NT2/D1 (cell line): ENCODE data around the gene HIPK2.

ENCODE experiments used
- DNase-seq: peaks from one replicate; pipeline ENCODE4 v3.0.0-alpha.2; 2011; ENCODE audit warnings: low read depth, low spot score
- H3K27me3 ChIP-seq: 2 replicates; pipeline ENCODE4 v1.6.0; 2011; ENCODE audit warnings: mild to moderate bottlenecking; ENCODE audit not compliant: insufficient read length, insufficient read depth
- H3K36me3 ChIP-seq: 2 replicates; pipeline ENCODE4 v1.6.1; 2011; ENCODE audit warnings: mild to moderate bottlenecking, low read length, mixed read lengths; ENCODE audit not compliant: insufficient read depth, insufficient read length
- H3K4me1 ChIP-seq: 2 replicates; pipeline ENCODE4 v1.5.1; 2011; ENCODE audit not compliant: insufficient read depth, insufficient read length
- H3K4me3 ChIP-seq: 2 replicates; pipeline ENCODE4 v1.5.1; 2011; ENCODE audit warnings: low read depth; ENCODE audit not compliant: insufficient read length
- H3K9ac ChIP-seq: 2 replicates; pipeline ENCODE4 v1.6.0; 2011; ENCODE audit warnings: low read depth; ENCODE audit not compliant: insufficient read length
- H3K9me3 ChIP-seq: 2 replicates; pipeline ENCODE4 v1.5.1; 2011; ENCODE audit warnings: mild to moderate bottlenecking, low read length; ENCODE audit not compliant: insufficient read depth
- SUZ12 ChIP-seq: IDR thresholded peaks from 2 replicates; pipeline ENCODE4 v1.6.1; 2011; ENCODE audit not compliant: insufficient read length, insufficient read depth; ENCODE audit errors: extremely low read depth
- YY1 ChIP-seq: IDR thresholded peaks from 2 replicates; pipeline ENCODE4 v1.6.1; 2011; ENCODE audit not compliant: insufficient read length, insufficient read depth
- ZNF274 ChIP-seq: IDR thresholded peaks from 2 replicates; pipeline ENCODE4 v1.6.1; 2011; ENCODE audit warnings: mild to moderate bottlenecking, low read depth, low read length

HIPK2 gene

DNA sequence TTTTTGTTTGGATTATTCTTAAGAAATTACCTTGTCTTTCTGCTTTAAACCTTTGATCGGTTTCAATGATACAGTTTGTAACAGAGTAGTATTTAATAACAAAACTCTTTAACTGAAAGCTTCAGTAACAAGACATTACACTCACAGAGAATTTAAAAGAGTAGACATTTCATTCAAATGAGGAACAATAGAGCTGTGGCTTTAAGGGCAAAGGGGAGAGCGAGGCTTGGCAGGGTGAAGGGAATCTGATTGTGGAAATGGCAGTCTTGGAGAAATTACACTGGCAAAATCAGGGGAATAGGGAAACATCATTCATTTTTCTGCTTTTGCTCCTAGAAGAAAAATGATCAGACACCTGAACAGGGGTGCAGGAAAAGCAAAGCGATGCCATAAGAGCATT, 5.1 kb upstream of the HIPK2 start:
- no peaks in the 10 kb centered on the region for H3K4me1 ChIP-seq
- TF ChIP-seq YY1 (no peak), SUZ12 (no peak), ZNF274 (no peak)
- DNase-seq: no peak
- H3K27me3 ChIP-seq: peaks cover 31% of the 10 kb centered on the region
- H3K9me3 ChIP-seq: no peaks in the 10 kb centered on the region
- no peaks in the 10 kb centered on the region for H3K36me3 ChIP-seq
- H3K4me3 ChIP-seq: no peak overlapping the region
- no peak overlapping the region for H3K9ac ChIP-seq

DNA sequence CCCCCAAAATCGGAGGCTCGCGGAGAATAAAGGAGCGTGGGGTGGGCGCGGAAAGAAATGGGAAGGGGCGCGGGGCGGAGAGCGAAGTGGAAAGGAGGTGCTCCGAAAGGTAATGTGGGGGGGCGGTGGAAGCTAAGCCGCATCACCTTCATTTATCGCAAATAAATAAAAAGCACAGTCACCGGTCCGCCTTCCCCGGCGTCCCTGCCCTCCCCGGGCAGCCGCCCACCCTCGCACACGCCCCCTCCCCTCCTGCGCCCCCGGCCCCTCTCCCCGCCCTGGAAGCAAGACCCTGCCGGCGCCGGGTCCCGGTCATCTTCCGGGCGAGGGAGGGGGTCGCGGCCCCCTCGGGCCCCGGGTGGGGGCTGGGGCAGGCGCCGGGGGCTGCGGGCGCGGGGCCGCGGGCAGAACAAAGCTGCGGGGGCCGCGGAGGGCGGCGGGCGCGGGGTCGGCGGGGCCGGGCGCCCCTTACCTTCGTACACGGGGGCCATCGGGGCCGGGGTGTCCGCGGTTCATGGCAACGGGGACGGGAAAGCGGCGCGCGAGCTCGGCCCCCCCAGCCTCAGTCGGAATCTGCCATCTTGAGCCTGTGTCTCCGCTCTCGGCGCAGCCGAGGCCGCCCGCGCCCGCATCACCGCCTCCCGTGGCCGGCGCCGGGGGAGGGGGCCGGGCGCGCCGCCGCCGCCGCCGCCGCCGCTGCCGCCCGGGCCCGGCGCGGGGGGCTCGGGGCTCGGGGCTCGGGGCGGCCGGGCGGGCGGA, 486 bp downstream of the HIPK2 start:
- Histone ChIP-seq H3K4me1 (no peaks in the 10 kb centered on the region), H3K27me3 (peaks cover 38% of the 10 kb centered on the region), H3K9ac (peak overlapping the region; percentile 52), H3K9me3 (no peaks in the 10 kb centered on the region), H3K36me3 (no peaks in the 10 kb centered on the region), H3K4me3 (peak overlapping the region; percentile 67)
- DNase-seq: no peak
- TF ChIP-seq SUZ12 (no peak), ZNF274 (no peak), YY1 (no peak)

DNA sequence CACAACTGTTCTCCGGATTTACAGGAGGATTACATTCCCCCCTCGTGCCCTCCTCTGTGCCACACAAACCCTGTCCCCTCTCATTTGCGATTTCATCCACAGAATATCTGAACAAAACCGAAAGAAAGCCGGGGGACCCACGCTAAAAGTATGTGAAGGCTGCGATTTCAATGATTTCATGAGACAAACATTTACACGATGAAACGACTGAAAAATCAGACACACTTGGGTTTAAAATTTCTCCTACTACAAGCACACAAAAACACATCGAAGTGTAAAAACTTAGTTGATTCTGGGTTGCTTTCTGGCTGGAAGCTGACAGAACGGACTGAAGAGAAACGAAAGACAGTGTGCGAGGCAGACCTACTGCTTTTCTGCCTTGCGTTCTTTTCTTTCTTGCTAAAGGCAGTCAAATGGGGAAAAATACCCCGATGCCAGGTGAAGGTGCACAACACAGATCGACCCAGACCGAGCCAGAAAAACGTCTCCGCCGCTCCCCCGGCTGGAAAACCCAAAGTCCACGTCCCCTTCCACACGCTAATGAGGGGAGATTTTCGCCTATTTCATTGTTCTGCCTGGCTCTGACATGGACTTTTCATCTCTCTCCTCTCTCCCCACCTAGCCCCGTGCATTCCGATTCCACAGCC, 1.2 kb downstream of the HIPK2 start:
- no peaks in the 10 kb centered on the region for H3K4me1 ChIP-seq
- peaks cover 38% of the 10 kb centered on the region for H3K27me3 ChIP-seq
- no peaks in the 10 kb centered on the region for H3K36me3 ChIP-seq
- H3K9me3 ChIP-seq: no peaks in the 10 kb centered on the region
- DNase-seq: no peak
- TF ChIP-seq SUZ12 (no peak), YY1 (no peak), ZNF274 (no peak)
- H3K9ac ChIP-seq: peak overlapping the region; percentile 52
- peak overlapping the region; percentile 48 for H3K4me3 ChIP-seq

DNA sequence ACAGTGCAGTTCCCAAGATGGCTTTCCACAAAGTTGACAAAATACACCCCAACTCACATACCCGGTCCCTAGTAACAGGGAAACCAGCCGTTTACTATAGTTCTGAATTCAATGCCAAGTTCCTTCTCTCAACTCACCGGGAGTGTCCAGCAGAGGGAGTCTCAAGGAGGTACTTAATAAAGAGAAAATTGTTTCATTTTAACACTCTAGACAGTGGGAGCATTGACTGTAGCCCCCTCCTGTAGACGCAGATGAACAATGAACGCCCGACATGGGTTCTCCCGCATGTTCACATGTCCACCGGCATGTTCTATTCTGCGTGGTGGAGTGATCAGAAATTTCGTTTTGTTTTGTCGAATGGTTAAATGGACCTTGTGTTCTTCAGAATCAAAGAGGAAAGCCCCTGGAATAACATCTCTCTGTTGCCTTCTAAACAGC, 1.9 kb downstream of the HIPK2 start:
- Histone ChIP-seq H3K27me3 (peaks cover 35% of the 10 kb centered on the region), H3K4me1 (no peaks in the 10 kb centered on the region), H3K9me3 (no peaks in the 10 kb centered on the region), H3K9ac (no peak overlapping the region), H3K4me3 (no peak overlapping the region), H3K36me3 (no peaks in the 10 kb centered on the region)
- TF ChIP-seq YY1 (no peak), ZNF274 (no peak), SUZ12 (no peak)
- DNase-seq: no peak

DNA sequence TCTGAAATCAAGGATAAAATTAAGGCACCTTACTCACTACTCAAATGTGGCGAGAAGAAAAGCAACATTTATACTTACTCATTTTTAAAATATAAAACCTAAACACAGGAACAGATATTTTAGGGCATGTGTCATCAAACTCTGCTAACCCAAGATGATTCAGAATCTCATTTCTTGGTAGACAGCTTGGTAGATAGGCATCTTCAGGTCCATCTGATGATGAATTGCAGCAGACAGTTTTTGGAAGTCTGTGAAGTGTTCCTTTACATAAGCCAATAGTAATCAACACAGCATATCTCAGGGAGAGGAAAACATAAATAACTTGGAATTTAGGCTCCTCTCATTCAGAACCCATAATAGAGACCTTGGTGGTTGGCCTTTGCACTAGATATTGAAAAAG, 3.4 kb downstream of the HIPK2 start:
- H3K9me3 ChIP-seq: no peaks in the 10 kb centered on the region
- H3K9ac ChIP-seq: no peak overlapping the region
- H3K4me3 ChIP-seq: no peak overlapping the region
- H3K4me1 ChIP-seq: no peaks in the 10 kb centered on the region
- TF ChIP-seq YY1 (no peak), ZNF274 (no peak), SUZ12 (no peak)
- no peaks in the 10 kb centered on the region for H3K36me3 ChIP-seq
- peaks cover 20% of the 10 kb centered on the region for H3K27me3 ChIP-seq
- DNase-seq: no peak

DNA sequence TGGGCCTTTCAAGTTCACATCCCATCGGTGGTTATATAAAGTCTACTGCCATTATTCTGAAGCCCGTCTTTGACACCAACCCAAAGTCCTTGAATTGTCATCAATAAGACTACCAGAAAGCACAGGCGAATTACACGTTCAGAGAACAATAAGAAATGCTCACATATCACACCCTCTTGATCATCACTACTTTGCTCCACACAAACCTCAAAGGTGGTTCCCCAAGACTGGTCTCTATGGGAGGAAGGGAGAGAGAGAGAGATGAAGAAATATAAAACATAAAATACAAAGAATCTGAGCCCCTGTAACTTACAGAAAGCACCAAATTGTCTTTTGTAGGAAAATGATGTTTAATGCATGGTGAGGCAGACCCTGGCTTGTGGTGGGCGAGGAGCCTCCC, 4.4 kb downstream of the HIPK2 start:
- no peak for TF ChIP-seq SUZ12
- TF ChIP-seq ZNF274: no peak
- TF ChIP-seq YY1: no peak
- H3K4me3 ChIP-seq: no peak overlapping the region
- DNase-seq: no peak
- no peaks in the 10 kb centered on the region for H3K9me3 ChIP-seq
- H3K4me1 ChIP-seq: no peaks in the 10 kb centered on the region
- H3K27me3 ChIP-seq: peaks cover 10% of the 10 kb centered on the region
- H3K36me3 ChIP-seq: no peaks in the 10 kb centered on the region
- no peak overlapping the region for H3K9ac ChIP-seq

DNA sequence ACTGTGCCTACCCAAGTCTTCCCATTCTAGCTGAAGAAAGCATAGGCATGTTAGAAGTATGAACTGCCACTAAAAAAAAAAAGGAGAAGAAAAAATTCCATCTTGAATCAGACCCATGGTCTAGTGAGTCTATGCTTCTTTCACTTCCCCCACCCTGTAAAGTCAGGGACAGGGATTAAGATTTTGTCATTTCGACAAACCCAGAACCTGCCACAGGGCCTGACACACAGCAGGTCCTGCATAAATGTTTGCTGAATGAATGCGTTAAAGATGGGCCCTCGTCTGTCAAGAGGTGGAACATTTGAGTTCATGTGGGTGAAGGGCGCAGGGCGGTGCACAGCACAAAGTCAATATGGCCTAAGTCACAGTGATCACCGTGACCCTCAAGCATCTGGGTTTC, 4.9 kb downstream of the HIPK2 start:
- no peak for TF ChIP-seq YY1
- no peak for TF ChIP-seq SUZ12
- no peak for TF ChIP-seq ZNF274
- no peak for DNase-seq
- Histone ChIP-seq H3K4me1 (no peaks in the 10 kb centered on the region), H3K4me3 (no peak overlapping the region), H3K36me3 (no peaks in the 10 kb centered on the region), H3K9ac (no peak overlapping the region), H3K9me3 (no peaks in the 10 kb centered on the region), H3K27me3 (peaks cover 7% of the 10 kb centered on the region)
